Measurements from ENCODE around the gene RSBN1L.

RSBN1L gene

GRCh38 chr7:77811516-77812289, 115.4 kb downstream of the RSBN1L start:
- no peak for DNase-seq

GRCh38 chr7:77812290-77812685, 116.0 kb downstream of the RSBN1L start:
- no peak for DNase-seq

- DNase-seq: no peak
These were observed 116.9 kb downstream of the RSBN1L start for GRCh38 chr7:77813180-77813579.

- DNase-seq: no peak
These were observed 122.8 kb downstream of the RSBN1L start for GRCh38 chr7:77819021-77819420.

- no peak for DNase-seq
These were observed 124.7 kb downstream of the RSBN1L start for GRCh38 chr7:77820967-77821366.

- DNase-seq: no peak
These were observed 126.0 kb downstream of the RSBN1L start for GRCh38 chr7:77822269-77822668.

GRCh38 chr7:77823787-77824186, 127.5 kb downstream of the RSBN1L start:
- DNase-seq: no peak

GRCh38 chr7:77824636-77825035, 128.4 kb downstream of the RSBN1L start:
- no peak for DNase-seq

- no peak for DNase-seq
These were observed 128.9 kb downstream of the RSBN1L start for GRCh38 chr7:77825131-77825530.

GRCh38 chr7:77826300-77826699, 130.0 kb downstream of the RSBN1L start:
- DNase-seq: no peak

- no peak for DNase-seq
These were observed 131.7 kb downstream of the RSBN1L start for GRCh38 chr7:77827999-77828398.

- DNase-seq: no peak
These were observed 134.5 kb downstream of the RSBN1L start for GRCh38 chr7:77830649-77831355.

GRCh38 chr7:77831481-77831880, 135.2 kb downstream of the RSBN1L start:
- no peak for DNase-seq

GRCh38 chr7:77831953-77832352, 135.7 kb downstream of the RSBN1L start:
- no peak for DNase-seq

Measured in CD4-positive, alpha-beta T cell treated with Interleukin-4 for 1 hour (primary cell).